Gastroesophageal sphincter (tissue), 3 donors: Measurements from ENCODE around the gene IGF2BP1.

Source experiments
- CTCF ChIP-seq, 4 experiments: fragments of 200-600 bp in 2 of 4; fragments of 450-650 bp in 2 of 4; sonication (generic) in 1 of 4; IDR thresholded peaks; one replicate each; pipeline ENCODE4 v1.5.1; 2017 to 2019; ENCODE audit warnings: antibody characterized with exemption in 4 of 4, mild to moderate bottlenecking in 2 of 4, moderate library complexity in 2 of 4
- POLR2A ChIP-seq, 2 donors: fragments of 450-650 bp; IDR thresholded peaks; one replicate each; pipeline ENCODE4 v1.6.1; 2017; ENCODE audit warnings: antibody characterized with exemption in 2 of 2, mild to moderate bottlenecking in 2 of 2, moderate library complexity in 1 of 2

- TF ChIP-seq CTCF (IDR thresholded peaks at IDR 0.05), result no peak
- TF ChIP-seq POLR2A (IDR thresholded peaks at IDR 0.05), result no peak
Measured at GRCh38 chr17:49024523-49024922, 27.3 kb downstream of the IGF2BP1 start.
